NCI-H82 (cell line): ENCODE results near the gene LMAN2L.

Experiments used
- DNase-seq: peaks from one replicate; lab custom pipeline; 2025; lab: John Stamatoyannopoulos, UW

LMAN2L gene

DNA sequence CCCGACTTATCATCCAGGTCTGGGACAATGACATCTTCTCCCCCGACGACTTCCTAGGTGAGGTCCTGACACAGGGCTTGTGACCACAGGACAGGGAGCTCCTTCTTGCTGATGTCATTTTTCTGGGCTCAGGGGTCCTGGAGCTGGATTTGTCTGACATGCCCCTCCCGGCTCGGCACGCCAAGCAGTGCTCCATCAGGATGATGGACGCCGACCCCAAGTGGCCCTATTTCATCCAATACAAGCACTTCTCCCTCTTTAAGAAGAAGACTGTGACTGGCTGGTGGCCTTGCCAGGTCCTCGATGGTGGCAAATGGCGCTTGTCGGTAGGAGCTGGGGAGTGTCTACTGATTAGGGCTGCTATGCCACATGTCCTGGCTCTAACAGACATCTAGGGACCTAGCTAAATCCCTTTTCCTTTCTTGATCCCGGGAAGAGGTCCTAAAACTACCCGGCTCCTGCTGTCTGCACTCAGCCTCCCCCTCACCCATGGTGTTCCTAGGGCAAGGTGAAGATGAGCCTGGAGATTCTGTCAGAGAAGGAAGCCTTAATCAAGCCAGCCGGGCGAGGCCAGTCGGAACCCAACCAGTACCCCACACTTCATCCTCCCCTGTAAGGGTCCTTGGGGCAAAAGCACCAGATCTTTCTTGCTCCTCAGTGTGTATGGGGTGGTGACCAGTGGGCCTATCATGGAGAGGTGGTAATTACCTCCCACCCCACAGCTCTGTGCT is 36.7 kb downstream of the LMAN2L start:
- DNase-seq = no peak

DNA sequence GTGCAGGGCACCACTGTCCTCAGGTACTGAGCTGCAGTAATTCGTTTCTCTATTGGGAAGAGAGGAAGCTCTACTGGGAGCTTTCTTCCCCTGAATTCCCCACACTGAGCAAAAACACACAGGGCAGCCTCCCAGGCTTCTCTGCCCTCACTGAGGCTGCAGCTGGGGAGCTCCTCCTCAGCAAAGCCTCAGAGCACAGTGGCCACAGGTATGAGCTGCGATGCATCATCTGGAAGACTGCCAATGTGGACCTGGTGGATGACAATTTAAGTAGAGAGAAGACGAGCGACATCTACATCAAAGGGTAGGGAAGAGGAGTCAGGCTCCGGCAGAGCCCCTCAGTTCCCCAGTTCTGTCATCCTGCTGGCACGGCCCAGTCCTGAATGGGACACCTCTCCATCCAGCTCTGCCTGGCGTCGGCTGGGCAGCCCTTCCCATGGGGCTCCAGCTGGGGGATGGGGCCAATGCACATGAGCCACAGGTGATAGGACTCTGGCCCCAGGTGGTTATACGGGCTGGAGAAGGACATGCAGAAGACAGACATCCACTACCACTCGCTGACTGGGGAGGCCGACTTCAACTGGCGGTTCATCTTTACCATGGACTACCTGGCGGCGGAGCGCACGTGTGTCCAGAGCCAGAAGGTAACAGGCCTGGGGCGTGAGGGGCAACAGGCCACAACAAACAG is 37.6 kb downstream of the LMAN2L start:
- no peak for DNase-seq

DNA sequence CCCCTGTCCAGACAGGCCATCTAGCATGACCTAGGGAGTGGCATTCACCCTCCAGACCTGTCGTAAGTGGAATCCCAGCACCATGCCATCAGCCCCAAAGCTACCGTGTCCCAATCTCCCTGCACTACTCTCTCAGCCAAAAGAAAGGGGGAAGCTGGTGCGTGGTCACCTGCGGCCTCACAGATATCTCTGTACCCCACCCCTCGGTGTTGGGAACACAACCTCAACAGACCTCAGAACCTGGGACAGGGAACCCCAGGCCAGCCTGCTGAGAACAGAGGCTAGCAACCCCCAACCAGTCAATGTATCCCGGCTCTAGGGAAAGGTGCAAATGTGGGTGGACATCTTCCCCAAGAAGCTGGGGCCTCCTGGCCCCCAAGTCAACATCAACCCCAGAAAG is 38.2 kb downstream of the LMAN2L start:
- no peak for DNase-seq

DNA sequence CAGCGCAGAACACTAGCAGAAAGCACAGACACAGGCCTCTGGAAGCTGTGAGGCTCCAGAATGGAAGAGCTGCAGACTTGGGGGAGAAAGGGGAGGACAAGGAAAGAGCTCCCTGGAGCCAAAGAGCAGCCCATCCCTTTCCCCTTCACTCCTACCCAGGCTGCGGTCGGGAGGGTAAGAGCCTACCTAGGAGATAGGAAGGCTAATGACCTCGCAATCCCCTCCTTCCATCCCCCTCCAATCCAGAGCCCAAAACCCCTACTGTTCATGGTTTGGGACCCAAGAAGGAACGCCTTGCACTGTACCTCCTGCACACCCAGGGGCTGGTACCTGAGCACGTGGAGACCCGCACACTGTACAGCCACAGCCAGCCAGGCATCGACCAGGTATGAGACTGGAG is 39.8 kb downstream of the LMAN2L start:
- DNase-seq = no peak

DNA sequence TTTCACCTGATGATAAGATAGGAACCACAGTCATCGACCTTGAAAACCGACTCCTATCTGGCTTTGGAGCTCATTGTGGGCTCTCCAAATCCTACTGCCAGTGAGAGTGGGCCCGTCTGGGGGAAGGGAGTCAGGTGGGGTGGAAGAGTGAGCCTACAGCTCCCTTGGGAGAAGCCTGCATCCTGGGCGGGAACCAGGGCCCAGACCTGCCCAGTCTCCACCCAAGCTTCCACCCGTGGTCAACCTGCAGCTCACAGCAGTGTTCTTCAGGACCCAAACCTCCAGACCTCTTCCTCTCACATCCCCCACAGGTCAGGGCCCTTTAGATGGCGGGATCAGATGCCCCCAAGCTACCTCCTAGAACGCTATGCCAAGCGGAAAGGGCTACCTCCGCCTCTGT is 40.2 kb downstream of the LMAN2L start:
- no peak for DNase-seq

DNA sequence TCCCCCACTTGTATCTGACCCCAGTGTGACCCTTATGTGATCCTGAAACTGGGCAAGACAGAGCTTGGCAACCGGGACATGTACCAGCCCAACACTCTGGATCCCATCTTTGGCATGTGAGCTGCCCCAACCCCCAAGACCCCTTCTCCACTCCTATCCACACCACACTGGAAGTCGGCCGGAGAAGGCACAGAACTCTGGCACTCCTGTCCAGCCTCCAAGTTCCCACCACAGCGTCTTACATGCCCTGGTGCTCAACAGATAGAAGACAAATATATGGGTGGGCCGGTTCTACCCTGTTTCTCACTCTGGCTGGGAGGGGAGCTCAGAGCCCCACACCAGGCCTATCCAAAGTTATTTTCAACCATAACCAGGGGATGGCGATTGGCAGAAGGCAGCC is 40.8 kb downstream of the LMAN2L start:
- no peak for DNase-seq

DNA sequence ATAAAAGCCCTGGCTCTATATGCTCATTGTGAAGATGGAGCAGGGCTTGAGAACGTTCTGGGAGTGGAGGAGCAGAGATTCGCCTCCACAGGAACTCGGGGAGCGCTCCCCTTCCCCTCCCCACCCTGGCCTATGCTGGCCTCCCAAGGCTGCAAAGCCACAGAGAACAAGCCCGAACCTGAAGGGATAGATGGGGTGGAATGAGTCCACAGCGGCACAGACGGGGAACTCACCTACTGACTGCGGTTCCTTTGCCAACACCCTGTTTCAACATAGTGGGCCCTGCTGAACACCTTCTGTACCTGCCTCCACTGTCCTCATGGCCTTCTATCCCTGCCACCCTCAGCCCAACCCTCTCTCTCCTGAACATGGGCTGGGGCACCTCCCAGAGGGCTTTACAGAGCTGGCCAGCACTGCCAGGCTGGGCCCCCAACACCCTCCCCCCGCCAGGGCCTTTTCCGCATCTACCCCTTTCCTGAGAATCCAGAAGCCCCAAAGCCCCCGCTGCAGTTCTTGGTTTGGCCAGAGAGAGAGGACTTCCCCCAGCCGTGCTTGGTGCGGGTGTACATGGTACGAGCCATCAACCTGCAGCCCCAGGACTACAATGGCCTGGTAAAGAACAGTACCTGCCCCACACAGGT is 41.5 kb downstream of the LMAN2L start:
- no peak for DNase-seq

DNA sequence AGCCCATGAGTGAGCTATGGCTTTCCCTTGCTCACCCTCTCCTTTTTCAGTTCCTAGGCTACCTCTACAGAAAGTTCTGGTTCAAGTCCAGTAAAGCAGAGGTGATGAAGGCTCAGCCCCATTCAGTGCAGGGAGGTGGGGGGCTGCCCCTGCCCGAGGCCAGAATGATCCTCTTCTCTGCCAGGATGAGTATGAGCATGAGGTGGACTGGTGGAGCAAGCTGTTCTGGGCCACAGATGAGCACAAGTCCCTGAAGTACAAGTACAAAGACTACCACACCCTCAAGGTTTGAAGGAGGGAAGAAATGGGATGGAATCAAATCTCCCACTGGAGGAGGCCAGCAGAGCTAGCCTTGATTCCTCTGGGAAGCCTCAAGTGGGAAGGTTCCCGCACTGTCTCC is 42.4 kb downstream of the LMAN2L start:
- DNase-seq = no peak

DNA sequence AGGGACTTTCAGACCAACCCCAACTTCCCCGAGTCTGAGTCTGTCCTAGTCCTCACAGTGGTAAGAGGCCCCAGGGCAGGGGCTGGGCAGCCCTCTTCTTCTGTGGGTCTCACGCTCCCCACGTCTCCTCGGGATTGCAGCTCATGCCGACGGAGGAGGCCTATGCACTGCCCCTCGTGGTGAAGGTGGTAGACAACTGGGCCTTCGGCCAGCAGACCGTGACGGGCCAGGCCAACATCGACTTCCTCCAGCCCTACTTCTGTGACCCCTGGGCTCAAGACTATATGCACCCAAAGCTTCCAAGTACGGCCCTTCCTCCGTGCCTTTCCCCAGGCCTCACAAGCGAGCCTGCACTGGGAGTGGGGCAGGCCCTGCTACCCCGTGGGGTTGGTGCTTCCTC is 44.3 kb downstream of the LMAN2L start:
- DNase-seq = no peak

DNA sequence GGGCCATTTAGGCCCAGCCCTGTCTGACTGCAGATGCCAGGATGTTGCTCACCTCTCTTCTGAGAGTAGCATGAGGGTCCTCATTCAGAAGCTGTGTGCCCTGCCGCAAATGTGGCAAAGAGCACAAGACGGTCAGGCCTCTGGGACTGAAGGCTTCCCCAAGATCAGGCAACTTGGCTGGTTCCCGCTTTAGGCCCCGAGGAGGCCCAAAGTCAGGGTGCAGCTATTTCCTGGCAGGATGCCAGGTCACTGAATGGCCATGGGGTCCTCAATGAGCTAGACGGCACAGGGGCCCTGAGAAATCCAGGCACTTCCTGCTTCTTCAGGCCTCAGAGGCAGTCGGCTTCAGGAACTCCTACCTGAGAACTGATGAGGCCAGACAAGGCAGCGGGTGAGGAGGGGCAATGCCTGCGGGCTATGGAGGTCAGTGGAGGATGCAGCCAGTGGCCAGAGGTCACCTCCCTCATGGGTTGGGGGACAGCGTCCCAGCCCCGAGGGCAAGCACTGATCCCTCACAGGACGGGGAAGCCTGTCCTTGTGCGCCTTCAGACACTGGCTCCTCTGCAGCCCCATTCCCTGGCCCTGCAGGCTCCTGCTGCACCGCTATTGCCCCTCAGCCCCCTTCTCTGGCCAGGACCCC is 44.9 kb downstream of the LMAN2L start:
- DNase-seq = no peak

DNA sequence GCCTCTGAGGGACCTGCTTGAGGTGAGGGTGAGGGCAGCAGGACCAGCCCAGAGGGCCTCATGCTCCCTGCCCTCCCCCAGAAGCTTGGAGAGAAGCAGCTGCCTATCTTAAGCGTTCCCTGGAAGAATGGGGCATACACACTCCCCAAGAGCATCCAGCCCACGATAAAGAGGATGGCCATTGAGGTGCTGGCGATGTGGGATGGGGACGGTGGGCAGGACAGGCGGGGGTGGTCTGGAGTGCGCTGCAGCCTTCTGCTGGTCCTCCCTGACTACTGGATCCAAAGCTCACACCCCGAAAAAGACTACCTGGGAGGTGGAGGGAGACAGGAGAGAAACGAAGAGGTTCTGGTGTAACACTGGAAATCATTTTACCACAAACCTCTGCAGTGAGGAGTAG is 45.6 kb downstream of the LMAN2L start:
- no peak for DNase-seq

DNA sequence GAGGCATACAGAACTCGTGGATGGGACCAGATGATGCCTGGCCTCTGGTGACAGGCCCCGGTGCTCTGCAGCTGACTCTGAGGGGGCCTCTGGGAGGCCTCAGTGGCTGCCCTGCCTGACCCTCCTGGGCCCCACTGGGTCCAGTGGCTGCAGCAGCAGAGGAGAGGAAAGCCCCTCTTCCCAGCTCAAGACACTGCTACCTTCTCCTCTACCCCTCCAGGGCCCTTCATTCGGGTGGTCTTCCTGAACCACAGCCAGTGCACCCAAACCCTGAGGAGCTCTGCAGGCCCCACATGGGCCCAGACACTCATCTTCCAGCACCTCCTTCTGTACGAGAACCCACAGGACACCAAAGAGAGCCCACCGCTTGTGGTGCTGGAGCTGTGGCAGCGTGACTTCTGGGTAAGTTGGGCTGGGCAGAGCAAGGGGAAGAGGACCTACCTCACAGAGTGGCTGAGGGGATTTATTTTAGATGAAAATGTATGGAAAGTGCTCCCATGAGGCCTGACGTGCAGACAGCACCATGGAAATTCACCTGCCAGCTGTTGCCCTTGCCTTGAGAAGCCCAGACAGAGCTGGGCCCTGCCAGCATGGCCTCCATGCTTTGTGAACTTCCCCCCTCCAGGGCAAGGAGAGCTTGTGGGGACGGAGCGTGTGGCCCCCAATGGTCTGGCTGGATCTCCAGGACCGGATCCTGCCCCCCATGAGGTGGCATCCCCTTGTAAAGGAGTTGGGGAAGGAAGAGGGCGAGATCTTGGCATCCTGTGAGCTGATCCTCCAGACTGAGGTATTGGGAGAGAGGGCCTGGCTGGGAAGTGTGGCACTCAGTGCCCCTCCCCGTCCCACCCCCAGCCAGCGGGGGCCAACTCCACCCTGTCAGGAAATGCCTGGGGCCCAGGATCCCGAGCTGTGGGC is 46.3 kb downstream of the LMAN2L start:
- no peak for DNase-seq

DNA sequence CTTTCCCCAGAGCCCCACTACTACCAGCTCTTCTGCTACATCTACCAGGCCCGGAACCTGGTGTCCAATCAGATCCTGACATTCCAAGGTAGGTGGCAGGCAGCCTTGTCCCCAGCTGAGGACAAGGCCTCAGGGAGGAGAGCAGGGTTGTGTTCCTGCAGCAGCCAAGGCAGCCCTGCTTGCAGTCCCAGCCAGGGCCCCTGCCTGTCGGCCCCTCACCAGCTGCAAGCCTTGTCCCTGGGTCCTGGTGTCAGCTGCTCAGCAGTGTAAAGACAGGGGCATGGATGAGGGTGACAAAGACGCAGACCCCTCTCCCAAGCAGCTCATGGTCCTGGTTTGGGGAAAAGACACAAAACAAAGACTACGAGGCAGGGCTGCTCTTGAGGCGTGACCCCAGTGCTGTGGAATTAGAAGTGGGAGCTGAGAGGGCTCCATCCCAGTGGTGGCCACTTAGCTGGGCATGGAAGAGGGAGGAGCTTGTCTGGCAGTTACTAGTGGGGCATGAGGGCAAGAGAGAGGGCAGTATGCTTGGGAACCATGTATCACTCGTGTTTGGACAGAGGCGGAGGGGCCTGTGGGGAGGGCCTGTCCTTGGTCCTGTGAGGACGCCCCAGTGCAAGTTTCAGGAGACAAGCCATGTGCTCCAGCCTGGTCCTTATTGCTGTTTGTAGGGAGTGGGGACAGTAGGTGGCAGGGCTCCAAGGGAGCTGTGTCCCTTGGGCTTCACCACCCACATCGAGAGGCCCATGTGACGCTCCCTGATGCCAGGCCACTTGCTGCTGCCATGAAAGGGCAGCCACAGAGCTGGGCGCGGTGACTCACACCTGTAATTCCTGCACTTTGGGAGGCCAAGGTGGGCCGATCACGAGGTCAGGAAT is 47.5 kb downstream of the LMAN2L start:
- DNase-seq = no peak

DNA sequence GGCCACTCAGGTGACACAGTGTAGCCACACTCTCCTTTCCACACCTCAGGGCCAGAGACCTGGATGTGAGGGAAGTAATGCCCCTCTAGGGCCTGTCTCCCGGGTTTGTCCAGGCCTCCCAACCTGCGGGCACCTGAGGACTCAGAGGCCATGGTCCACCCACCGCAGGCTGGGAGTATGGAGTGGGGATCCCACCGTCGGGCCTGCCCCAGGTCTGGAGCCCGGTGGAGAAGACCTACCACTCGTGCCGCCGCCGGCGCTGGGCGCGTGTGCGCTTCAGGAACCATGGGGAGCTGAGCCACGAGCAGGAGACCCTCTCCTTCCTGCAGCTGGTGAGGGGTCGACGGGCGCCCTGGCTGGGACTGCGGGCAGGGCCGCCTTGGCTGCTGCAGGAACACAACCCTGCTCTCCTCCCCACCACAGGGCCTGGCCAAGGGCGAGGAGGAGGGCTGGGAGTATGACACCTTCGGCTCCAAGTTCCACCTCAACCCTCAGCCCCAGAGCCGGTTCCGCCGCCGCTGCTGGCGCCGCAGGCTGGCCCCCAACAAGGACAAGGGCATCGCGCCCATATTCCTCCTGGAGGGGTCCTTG is 48.7 kb downstream of the LMAN2L start:
- no peak for DNase-seq

DNA sequence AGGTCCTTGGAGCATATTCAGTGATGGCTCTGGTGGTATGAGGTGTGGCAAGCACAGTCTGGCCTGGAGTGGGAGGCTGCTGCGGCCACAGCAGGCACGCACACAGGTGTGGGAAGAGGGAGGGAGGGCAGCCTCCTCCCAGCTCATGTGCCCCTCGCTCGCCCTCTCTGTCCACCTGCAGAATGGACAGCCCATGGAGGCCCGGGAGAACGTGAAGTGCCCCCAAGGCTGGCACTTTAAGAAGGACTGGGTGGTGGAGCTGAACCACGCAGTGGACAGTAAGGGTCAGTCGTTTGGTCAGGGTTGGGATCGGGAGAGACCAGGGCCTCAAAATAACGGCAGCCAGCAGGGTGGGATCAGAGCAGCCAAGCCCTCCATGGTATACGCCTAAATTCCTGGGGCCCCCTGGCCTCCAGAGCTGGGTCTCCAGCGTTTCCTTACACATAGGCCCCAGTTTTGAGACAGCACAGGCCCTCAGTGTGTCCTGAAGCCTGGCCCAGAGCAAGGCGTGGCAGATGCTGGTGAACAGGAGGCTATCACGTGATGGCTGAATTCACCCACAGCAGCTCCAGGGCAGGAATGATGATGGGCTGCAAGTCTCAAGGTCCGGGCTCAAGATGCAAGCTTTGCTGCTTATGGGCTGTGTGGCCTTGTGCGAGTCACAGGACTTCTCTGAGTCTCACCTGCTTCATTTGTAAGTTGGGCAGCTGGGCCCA is 49.4 kb downstream of the LMAN2L start:
- DNase-seq = no peak

DNA sequence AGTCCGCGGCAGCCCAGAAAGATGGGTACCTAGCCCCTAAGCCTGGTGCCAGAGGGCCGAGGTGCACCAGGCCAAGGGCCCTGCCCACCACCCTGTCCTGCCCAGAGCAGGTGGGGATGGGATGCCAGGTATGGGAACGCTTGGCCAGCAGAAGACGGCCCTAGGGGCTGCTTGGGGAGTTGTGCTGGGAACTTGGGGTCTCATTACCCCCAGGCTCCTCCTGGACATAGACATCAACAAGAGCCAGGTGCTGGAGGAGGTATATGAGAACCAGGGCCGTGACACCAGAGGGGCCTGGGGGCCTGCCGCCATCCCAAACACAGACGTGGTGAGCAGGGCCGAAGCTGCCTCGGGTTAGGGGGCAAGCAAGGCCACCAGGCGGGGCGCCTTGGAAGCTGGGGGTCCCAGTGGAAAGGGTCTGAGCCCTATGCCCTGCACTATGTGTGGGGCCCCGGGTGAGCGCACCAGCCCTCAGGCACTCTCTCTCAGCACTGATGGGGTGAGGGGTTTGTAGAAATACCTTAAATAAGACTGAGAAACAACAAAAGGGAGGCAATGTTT is 50.4 kb downstream of the LMAN2L start:
- DNase-seq = no peak

DNA sequence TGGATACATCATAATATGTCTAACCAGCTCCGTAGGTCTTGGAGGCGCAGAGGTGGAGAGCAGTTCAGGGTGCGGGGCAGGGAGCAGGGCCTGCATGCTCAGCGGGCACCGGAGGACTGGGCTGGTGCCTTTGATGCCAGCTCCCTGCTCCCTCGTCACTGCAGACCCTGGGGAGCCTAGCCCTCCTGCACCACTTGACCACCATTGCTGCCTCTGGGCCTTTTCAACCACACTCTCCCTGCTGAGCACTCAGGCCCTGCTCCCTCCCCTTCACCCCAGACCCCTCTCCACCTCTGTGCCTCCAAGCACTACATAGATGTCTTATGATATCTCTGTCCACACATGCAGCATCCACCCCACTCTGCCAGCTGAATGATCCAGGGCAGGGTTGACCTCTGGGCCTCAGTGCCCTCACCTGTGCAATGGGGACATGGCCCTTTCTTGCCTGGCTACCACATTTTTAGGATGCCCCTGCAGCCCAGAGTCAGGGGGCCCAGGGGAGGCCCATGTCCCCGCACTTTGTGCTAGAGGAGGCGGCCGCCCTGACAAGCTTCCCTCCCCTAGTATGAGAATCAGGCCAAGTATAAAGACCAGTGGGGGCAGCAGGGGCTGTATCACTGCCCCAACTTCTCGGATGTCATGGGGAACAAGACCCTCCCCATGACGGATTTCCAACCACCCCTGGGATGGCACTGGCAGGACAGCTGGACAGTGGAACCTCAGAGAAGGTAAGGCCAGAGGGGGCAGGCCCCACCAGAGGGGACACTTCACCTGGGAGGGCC is 51.0 kb downstream of the LMAN2L start:
- DNase-seq = no peak
